ENCODE results near the gene PTPRZ1. TPM values are rescaled to one million over a fixed set of nuclear protein-coding genes. Genes with fewer than 3 reads are reported as not detected.

PTPRZ1 gene
- total RNA-seq, 4 donors from 2014 or later, result 0.16 TPM; not detected in 3

- Histone ChIP-seq H3K4me1 (no peaks in the 10 kb centered on the region), H3K4me3 (no peak overlapping the region), H3K9me3 (no peaks in the 10 kb centered on the region), H3K27ac (no peak overlapping the region), H3K27me3 (no peaks in the 10 kb centered on the region), H3K36me3 (no peaks in the 10 kb centered on the region)
- in situ Hi-C loops (cut with MboI; ENCODE audit: low sequenced_read_pairs in 4 of 4) (no loop called here), intact Hi-C loops (cut with DNase I; ENCODE audit: low total_unique reads) (no loop called here)
- TF ChIP-seq CTCF (IDR thresholded peaks at IDR 0.05 in 4 of 5, conservative IDR thresholded peaks at IDR 0.05 in 1 of 5), result no peak
- TF ChIP-seq POLR2A (IDR thresholded peaks at IDR 0.05), result no peak
- no peak for DNase-seq
- ATAC-seq, result no peak
Measured at GRCh38 chr7:121953601-121954000, 80.6 kb downstream of the PTPRZ1 start.

GRCh38 chr7:121954803-121955202, 81.8 kb downstream of the PTPRZ1 start:
- DNase-seq (no peak), ATAC-seq (no peak)
- in situ Hi-C loops (cut with MboI; ENCODE audit: low sequenced_read_pairs in 4 of 4) (no loop called here), intact Hi-C loops (cut with DNase I; ENCODE audit: low total_unique reads) (no loop called here)
- no peak for TF ChIP-seq POLR2A (IDR thresholded peaks at IDR 0.05)
- no peak for TF ChIP-seq CTCF (IDR thresholded peaks at IDR 0.05 in 4 of 5, conservative IDR thresholded peaks at IDR 0.05 in 1 of 5)
- no peak overlapping the region for H3K27ac ChIP-seq
- no peaks in the 10 kb centered on the region for H3K4me1 ChIP-seq
- H3K36me3 ChIP-seq, result no peaks in the 10 kb centered on the region
- no peaks in the 10 kb centered on the region for H3K27me3 ChIP-seq
- no peak overlapping the region for H3K4me3 ChIP-seq
- no peaks in the 10 kb centered on the region for H3K9me3 ChIP-seq

DNA sequence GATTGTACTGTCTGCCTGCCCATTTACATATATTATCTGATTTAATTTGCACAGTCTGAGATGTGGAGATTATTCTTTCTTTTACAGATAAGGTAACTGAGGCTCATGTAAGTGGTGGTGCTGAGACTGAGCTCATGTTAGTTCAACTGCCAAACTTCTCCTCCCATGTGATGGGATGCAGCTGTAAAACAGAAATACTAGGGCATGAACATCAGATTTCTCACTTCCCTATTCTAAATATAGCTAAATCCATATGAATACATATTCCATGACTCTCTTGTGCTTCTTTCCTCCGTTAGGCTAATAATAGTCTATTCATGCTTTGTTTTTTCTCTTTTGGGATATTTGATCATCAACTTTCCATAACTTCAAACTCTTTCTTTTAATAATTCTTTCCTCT, 84.7 kb downstream of the PTPRZ1 start:
- TF ChIP-seq CTCF (IDR thresholded peaks at IDR 0.05 in 4 of 5, conservative IDR thresholded peaks at IDR 0.05 in 1 of 5) (no peak), POLR2A (IDR thresholded peaks at IDR 0.05) (no peak)
- no peak for ATAC-seq
- no peaks in the 10 kb centered on the region for H3K27me3 ChIP-seq
- no peak for DNase-seq
- H3K27ac ChIP-seq, result no peak overlapping the region
- in situ Hi-C loops (cut with MboI; ENCODE audit: low sequenced_read_pairs in 4 of 4) (no loop called here), intact Hi-C loops (cut with DNase I; ENCODE audit: low total_unique reads) (no loop called here)
- H3K36me3 ChIP-seq, result no peaks in the 10 kb centered on the region
- H3K9me3 ChIP-seq, result no peaks in the 10 kb centered on the region
- H3K4me3 ChIP-seq, result no peak overlapping the region
- no peaks in the 10 kb centered on the region for H3K4me1 ChIP-seq

DNA sequence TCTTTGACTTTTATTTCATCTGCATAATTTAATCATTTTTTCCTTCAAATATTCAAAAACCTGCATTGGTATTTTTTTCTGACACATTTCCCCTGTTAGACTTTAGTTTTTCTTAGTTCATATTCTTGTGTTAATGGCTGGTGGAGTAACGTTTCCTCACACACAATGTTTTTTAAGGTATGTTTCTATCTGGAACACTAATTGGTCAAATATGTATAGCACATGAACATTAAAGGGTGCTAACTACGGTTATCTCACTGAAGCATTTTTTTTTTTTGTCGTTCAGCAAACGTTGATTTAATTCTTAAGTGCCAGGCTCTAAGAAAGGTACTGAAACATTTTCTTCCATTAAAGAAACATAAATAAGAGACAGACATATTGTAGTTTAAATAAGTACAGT, 87.7 kb downstream of the PTPRZ1 start:
- DNase-seq (no peak), ATAC-seq (no peak)
- Histone ChIP-seq H3K36me3 (no peaks in the 10 kb centered on the region), H3K4me1 (no peaks in the 10 kb centered on the region), H3K27ac (no peak overlapping the region), H3K9me3 (no peaks in the 10 kb centered on the region), H3K4me3 (no peak overlapping the region), H3K27me3 (no peaks in the 10 kb centered on the region)
- in situ Hi-C loops (cut with MboI; ENCODE audit: low sequenced_read_pairs in 4 of 4) (no loop called here), intact Hi-C loops (cut with DNase I; ENCODE audit: low total_unique reads) (no loop called here)
- no peak for TF ChIP-seq POLR2A (IDR thresholded peaks at IDR 0.05)

- DNase-seq, result no peak
- Histone ChIP-seq H3K36me3 (no peaks in the 10 kb centered on the region), H3K27me3 (no peaks in the 10 kb centered on the region), H3K4me1 (no peaks in the 10 kb centered on the region), H3K4me3 (no peak overlapping the region), H3K27ac (no peak overlapping the region), H3K9me3 (no peaks in the 10 kb centered on the region)
- TF ChIP-seq CTCF (IDR thresholded peaks at IDR 0.05 in 4 of 5, conservative IDR thresholded peaks at IDR 0.05 in 1 of 5), result no peak
- TF ChIP-seq POLR2A (IDR thresholded peaks at IDR 0.05), result no peak
- intact Hi-C loops (cut with DNase I; ENCODE audit: low total_unique reads), result no loop called here
- ATAC-seq, result no peak
- in situ Hi-C loops (cut with MboI; ENCODE audit: low sequenced_read_pairs in 4 of 4), result no loop called here
Measured at GRCh38 chr7:121961089-121961867, 88.3 kb downstream of the PTPRZ1 start.
